Astrocyte (in vitro differentiated cells and primary cell): ENCODE measurements around the gene PTPN14. TPM values are rescaled to one million over a fixed set of nuclear protein-coding genes. Genes with fewer than 3 reads are reported as not detected.

Source experiments
- DNase-seq: peaks from one replicate; pipeline ENCODE4 v3.0.0-alpha.2; 2010; ENCODE audit warnings: low read depth
- FAIRE-seq: peaks from 2 replicates; lab custom pipeline; 2011; peaks lifted over from hg19 to GRCh38; lab: Jason Lieb, UNC
- H2AFZ ChIP-seq: 2 replicates; pipeline ENCODE4 v1.6.0; 2012; ENCODE audit warnings: low read depth, low read length, inconsistent platforms
- H3K27ac ChIP-seq: 2 replicates; pipeline ENCODE4 v1.5.1; 2011; ENCODE audit warnings: low read depth, low read length, inconsistent platforms
- H3K27me3 ChIP-seq: 2 replicates; pipeline ENCODE4 v1.6.0; 2011; ENCODE audit warnings: low read length, inconsistent platforms; ENCODE audit not compliant: insufficient read depth
- H3K36me3 ChIP-seq: 2 replicates; pipeline ENCODE4 v1.5.1; 2011; ENCODE audit warnings: low read length, inconsistent platforms; ENCODE audit not compliant: insufficient read depth
- H3K4me1 ChIP-seq: 2 replicates; pipeline ENCODE4 v1.5.1; 2011; ENCODE audit warnings: low read length, inconsistent platforms; ENCODE audit not compliant: insufficient read depth
- H3K4me2 ChIP-seq: 2 replicates; pipeline ENCODE4 v1.6.0; 2012; ENCODE audit warnings: low read length, inconsistent platforms
- H3K4me3 ChIP-seq: 2 replicates; pipeline ENCODE4 v1.5.1; 2011; ENCODE audit warnings: low read depth, mild to moderate bottlenecking, low read length, inconsistent platforms; ENCODE audit not compliant: insufficient read depth
- H3K79me2 ChIP-seq: 2 replicates; pipeline ENCODE4 v1.6.0; 2012; ENCODE audit warnings: mild to moderate bottlenecking, low read length, inconsistent platforms; ENCODE audit not compliant: insufficient read depth
- H3K9ac ChIP-seq: 2 replicates; pipeline ENCODE4 v1.6.0; 2012; ENCODE audit warnings: mild to moderate bottlenecking, low read length, inconsistent platforms
- H3K9me3 ChIP-seq: 2 replicates; pipeline ENCODE4 v1.5.1; 2012; ENCODE audit warnings: low read depth, mild to moderate bottlenecking, low read length, inconsistent platforms; ENCODE audit not compliant: insufficient read depth
- H4K20me1 ChIP-seq: 2 replicates; pipeline ENCODE4 v1.6.0; 2012; ENCODE audit warnings: low read length, inconsistent platforms; ENCODE audit not compliant: insufficient read depth
- H3K27ac Mint-ChIP-seq: one replicate; pipeline ENCODE4 v1.8.0; 2021; ENCODE audit warnings: mild to moderate bottlenecking, mixed read lengths; ENCODE audit not compliant: unreplicated experiment
- H3K27me3 Mint-ChIP-seq: one replicate; pipeline ENCODE4 v1.8.0; 2021; ENCODE audit warnings: low read depth, mixed read lengths; ENCODE audit not compliant: unreplicated experiment
- H3K36me3 Mint-ChIP-seq: one replicate; pipeline ENCODE4 v1.8.0; 2021; ENCODE audit warnings: low read depth, mixed read lengths; ENCODE audit not compliant: unreplicated experiment
- H3K4me1 Mint-ChIP-seq: one replicate; pipeline ENCODE4 v1.8.0; 2021; ENCODE audit warnings: low read depth, mixed read lengths; ENCODE audit not compliant: unreplicated experiment
- H3K4me3 Mint-ChIP-seq: one replicate; pipeline ENCODE4 v1.8.0; 2021; ENCODE audit warnings: mild to moderate bottlenecking, moderate library complexity, mixed read lengths; ENCODE audit not compliant: unreplicated experiment
- H3K9me3 Mint-ChIP-seq: one replicate; pipeline ENCODE4 v1.8.0; 2021; ENCODE audit warnings: mild to moderate bottlenecking, mixed read lengths; ENCODE audit not compliant: unreplicated experiment
- EZH2 ChIP-seq: IDR thresholded peaks from 2 replicates; pipeline ENCODE4 v1.6.1; 2012; ENCODE audit warnings: mild to moderate bottlenecking, low read length, inconsistent platforms; ENCODE audit not compliant: insufficient read depth
- total RNA-seq: library from RNA; stranded (reverse); gene quantifications from 2 replicates; pipeline ENCODE4 v1.2.1, GENCODE V29; 2021
- TF ChIP-seq, protein P1 (sequence below): IDR thresholded peaks from 2 replicates; pipeline ENCODE4 v1.5.1; 2011; ENCODE audit warnings: low read depth, mild to moderate bottlenecking, inconsistent platforms, low read length, moderate library complexity; ENCODE audit not compliant: insufficient read depth

Gene PTPN14
- total RNA-seq, 1 donor from 2014 or later: 177 TPM

- peaks cover 49% of the 10 kb centered on the region for H3K4me1 ChIP-seq
- Mint-ChIP-seq H3K27me3 (no peaks in the 10 kb centered on the region), H3K4me3 (no peak overlapping the region), H3K27ac (peak overlapping the region; percentile 88), H3K4me1 (peaks cover 44% of the 10 kb centered on the region), H3K36me3 (no peaks in the 10 kb centered on the region), H3K9me3 (no peaks in the 10 kb centered on the region)
- peak overlapping the region; percentile 22 for H3K4me2 ChIP-seq
- H3K36me3 ChIP-seq: no peaks in the 10 kb centered on the region
- peak overlapping the region; percentile 11 for H3K9ac ChIP-seq
- H3K27ac ChIP-seq: peak overlapping the region; percentile 53
- H3K27me3 ChIP-seq: no peaks in the 10 kb centered on the region
- TF ChIP-seq EZH2: no peak
- TF ChIP-seq, protein P1, sequence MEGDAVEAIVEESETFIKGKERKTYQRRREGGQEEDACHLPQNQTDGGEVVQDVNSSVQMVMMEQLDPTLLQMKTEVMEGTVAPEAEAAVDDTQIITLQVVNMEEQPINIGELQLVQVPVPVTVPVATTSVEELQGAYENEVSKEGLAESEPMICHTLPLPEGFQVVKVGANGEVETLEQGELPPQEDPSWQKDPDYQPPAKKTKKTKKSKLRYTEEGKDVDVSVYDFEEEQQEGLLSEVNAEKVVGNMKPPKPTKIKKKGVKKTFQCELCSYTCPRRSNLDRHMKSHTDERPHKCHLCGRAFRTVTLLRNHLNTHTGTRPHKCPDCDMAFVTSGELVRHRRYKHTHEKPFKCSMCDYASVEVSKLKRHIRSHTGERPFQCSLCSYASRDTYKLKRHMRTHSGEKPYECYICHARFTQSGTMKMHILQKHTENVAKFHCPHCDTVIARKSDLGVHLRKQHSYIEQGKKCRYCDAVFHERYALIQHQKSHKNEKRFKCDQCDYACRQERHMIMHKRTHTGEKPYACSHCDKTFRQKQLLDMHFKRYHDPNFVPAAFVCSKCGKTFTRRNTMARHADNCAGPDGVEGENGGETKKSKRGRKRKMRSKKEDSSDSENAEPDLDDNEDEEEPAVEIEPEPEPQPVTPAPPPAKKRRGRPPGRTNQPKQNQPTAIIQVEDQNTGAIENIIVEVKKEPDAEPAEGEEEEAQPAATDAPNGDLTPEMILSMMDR: no peak
- H4K20me1 ChIP-seq: no peaks in the 10 kb centered on the region
- H3K79me2 ChIP-seq: no peaks in the 10 kb centered on the region
- H3K4me3 ChIP-seq: no peak overlapping the region
- no peak overlapping the region for H2AFZ ChIP-seq
- DNase-seq (peak; percentile 80), FAIRE-seq (peak; percentile 50)
- no peaks in the 10 kb centered on the region for H3K9me3 ChIP-seq
Measured at GRCh38 chr1:214566158-214567104, 15.0 kb upstream of the PTPN14 start.

DNA sequence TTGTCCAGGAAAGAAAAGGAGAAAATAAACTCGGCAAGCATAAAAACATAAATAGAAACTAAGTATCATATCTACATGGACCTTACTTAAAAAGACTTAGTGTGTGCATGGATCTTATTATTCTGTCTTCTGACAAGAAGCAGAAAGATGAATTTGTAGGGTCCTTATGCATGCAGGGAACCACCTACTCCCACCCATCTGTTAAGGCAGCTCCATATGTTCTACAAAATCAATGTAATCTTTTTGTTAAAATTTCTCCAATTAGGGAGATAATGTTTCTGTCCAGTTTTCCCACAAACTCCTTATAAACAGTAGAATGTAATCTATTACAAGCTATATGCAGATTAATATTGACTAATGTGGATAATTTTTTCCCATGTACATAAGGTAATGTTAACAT is 13.9 kb upstream of the PTPN14 start:
- H3K9me3 Mint-ChIP-seq: no peaks in the 10 kb centered on the region
- Histone ChIP-seq H3K27me3 (no peaks in the 10 kb centered on the region), H4K20me1 (no peaks in the 10 kb centered on the region), H3K79me2 (no peaks in the 10 kb centered on the region), H3K36me3 (no peaks in the 10 kb centered on the region), H3K4me2 (no peak overlapping the region), H3K4me3 (no peak overlapping the region), H3K9me3 (no peaks in the 10 kb centered on the region), H3K9ac (no peak overlapping the region), H3K27ac (no peak overlapping the region), H2AFZ (no peak overlapping the region), H3K4me1 (peaks cover 40% of the 10 kb centered on the region)
- H3K4me1 Mint-ChIP-seq: peaks cover 35% of the 10 kb centered on the region
- FAIRE-seq (no peak), DNase-seq (no peak)
- H3K36me3 Mint-ChIP-seq: no peaks in the 10 kb centered on the region
- H3K27ac Mint-ChIP-seq: no peak overlapping the region
- no peak overlapping the region for H3K4me3 Mint-ChIP-seq
- no peaks in the 10 kb centered on the region for H3K27me3 Mint-ChIP-seq
- TF ChIP-seq, protein P1: no peak
- no peak for TF ChIP-seq EZH2

DNA sequence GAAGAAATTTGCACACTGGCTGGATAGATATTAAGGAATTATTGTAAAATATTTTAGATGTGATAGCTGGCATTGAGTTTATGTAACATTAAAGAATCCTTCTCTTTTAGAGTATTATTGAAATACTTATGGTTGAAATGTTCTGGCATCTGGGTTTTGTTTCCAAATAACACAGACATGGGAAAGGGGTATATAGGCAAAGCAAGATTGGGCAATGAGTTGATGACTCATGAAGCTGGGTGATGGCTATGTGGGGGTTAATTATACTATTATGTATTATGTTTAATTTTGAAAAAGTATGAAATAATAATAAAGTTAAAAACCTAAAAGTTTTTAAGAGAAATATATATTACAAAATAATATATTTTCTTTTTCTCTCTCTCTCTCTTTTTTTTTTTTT is 12.5 kb upstream of the PTPN14 start:
- Mint-ChIP-seq H3K9me3 (no peaks in the 10 kb centered on the region), H3K36me3 (no peaks in the 10 kb centered on the region), H3K4me1 (peaks cover 27% of the 10 kb centered on the region), H3K27ac (no peak overlapping the region), H3K27me3 (no peaks in the 10 kb centered on the region), H3K4me3 (no peak overlapping the region)
- Histone ChIP-seq H3K27me3 (no peaks in the 10 kb centered on the region), H3K36me3 (no peaks in the 10 kb centered on the region), H3K4me1 (peaks cover 30% of the 10 kb centered on the region), H4K20me1 (no peaks in the 10 kb centered on the region), H2AFZ (no peak overlapping the region), H3K4me2 (no peak overlapping the region), H3K9me3 (no peaks in the 10 kb centered on the region), H3K9ac (no peak overlapping the region), H3K27ac (no peak overlapping the region), H3K4me3 (no peak overlapping the region), H3K79me2 (no peaks in the 10 kb centered on the region)
- TF ChIP-seq, protein P1: no peak
- TF ChIP-seq EZH2: no peak
- DNase-seq (no peak), FAIRE-seq (no peak)
